ENCODE data around the gene RNF5. TPM values are rescaled to one million over a fixed set of nuclear protein-coding genes. Genes with fewer than 3 reads are reported as not detected.

The RNF5 gene
- polyA plus RNA-seq, 1 donor from 2014 or later, result 369 TPM

GRCh38 chr6:32216998-32217397 lies 38.8 kb downstream of the RNF5 start:
- no peaks in the 10 kb centered on the region for H4K20me1 ChIP-seq (ENCODE audit: insufficient read depth)
- H3K4me3 ChIP-seq (ENCODE audit: low read length), result no peak overlapping the region
- H3K27me3 ChIP-seq (ENCODE audit: insufficient read depth, low read depth, low read length), result no peaks in the 10 kb centered on the region
- H3F3A ChIP-seq (ENCODE audit: insufficient read depth, low read length, poor library complexity, severe bottlenecking), result no peaks in the 10 kb centered on the region
- TF ChIP-seq CTCF (IDR thresholded peaks at IDR 0.05; ENCODE audit: poor library complexity, severe bottlenecking), result no peak
- no peak for TF ChIP-seq SMC3 (conservative IDR thresholded peaks at IDR 0.05; ENCODE audit: poor library complexity)
- no peak for TF ChIP-seq EP300 (conservative IDR thresholded peaks at IDR 0.05; ENCODE audit: poor library complexity, severe bottlenecking)
- TF ChIP-seq RAD21 (conservative IDR thresholded peaks at IDR 0.05), result no peak
- no peak for TF ChIP-seq POLR2AphosphoS5 (IDR thresholded peaks at IDR 0.05)
- TF ChIP-seq EZH2 (IDR thresholded peaks at IDR 0.05; ENCODE audit: borderline replicate concordance, insufficient read depth, low read length, poor library complexity, severe bottlenecking), result no peak
- TF ChIP-seq TAF1 (IDR thresholded peaks at IDR 0.05; ENCODE audit: low read depth), result no peak
- TF ChIP-seq MXI1 (conservative IDR thresholded peaks at IDR 0.05; ENCODE audit: poor library complexity, severe bottlenecking), result no peak
- no peaks in the 10 kb centered on the region for H3K9me3 ChIP-seq (ENCODE audit: low read length)
- no peak overlapping the region for H2AFZ ChIP-seq (ENCODE audit: low read depth, low read length)
- H3K27ac ChIP-seq (ENCODE audit: low read length), result no peak overlapping the region
- H3K4me2 ChIP-seq (ENCODE audit: low read length), result no peak overlapping the region
- H3K9me2 ChIP-seq (ENCODE audit: insufficient read depth, low read length), result no peaks in the 10 kb centered on the region
- H3K36me3 ChIP-seq (ENCODE audit: insufficient read depth, low read length), result no peaks in the 10 kb centered on the region
- H3K79me2 ChIP-seq (replicated peaks; ENCODE audit: insufficient read depth, low read length), result no peaks in the 10 kb centered on the region
- H3K9ac ChIP-seq (ENCODE audit: low read length), result no peak overlapping the region

- H3K79me2 ChIP-seq (replicated peaks; ENCODE audit: insufficient read depth, low read length), result no peaks in the 10 kb centered on the region
Measured at GRCh38 chr6:32218167-32218566, 40.0 kb downstream of the RNF5 start.

More at GRCh38 chr6:32218167-32218566, 40.0 kb downstream of the RNF5 start:
- Histone ChIP-seq H2AFZ (ENCODE audit: low read depth, low read length) (no peak overlapping the region), H3K4me3 (ENCODE audit: low read length) (no peak overlapping the region), H3K9ac (ENCODE audit: low read length) (no peak overlapping the region), H3K27me3 (ENCODE audit: insufficient read depth, low read depth, low read length) (no peaks in the 10 kb centered on the region), H3F3A (ENCODE audit: insufficient read depth, low read length, poor library complexity, severe bottlenecking) (no peaks in the 10 kb centered on the region), H4K20me1 (ENCODE audit: insufficient read depth) (no peaks in the 10 kb centered on the region), H3K9me2 (ENCODE audit: insufficient read depth, low read length) (no peaks in the 10 kb centered on the region), H3K9me3 (ENCODE audit: low read length) (no peaks in the 10 kb centered on the region), H3K36me3 (ENCODE audit: insufficient read depth, low read length) (no peaks in the 10 kb centered on the region), H3K27ac (ENCODE audit: low read length) (no peak overlapping the region), H3K4me2 (ENCODE audit: low read length) (no peak overlapping the region)
- TF ChIP-seq RAD21 (conservative IDR thresholded peaks at IDR 0.05), result no peak
- no peak for TF ChIP-seq REST (IDR thresholded peaks at IDR 0.05; ENCODE audit: borderline replicate concordance)
- no peak for TF ChIP-seq EP300 (conservative IDR thresholded peaks at IDR 0.05; ENCODE audit: poor library complexity, severe bottlenecking)
